Body of pancreas (tissue), 4 donors: ENCODE measurements around the gene EXOSC7.

Experiments used
- CTCF ChIP-seq, 7 experiments: fragments of 450-650 bp in 4 of 7; fragments of 200-600 bp in 3 of 7; sonication (generic) in 3 of 7; IDR thresholded peaks; one replicate each; pipeline ENCODE4 v1.5.1; 2016 to 2019; ENCODE audit warnings: antibody characterized with exemption in 7 of 7
- POLR2A ChIP-seq, 3 donors: fragments of 450-650 bp; IDR thresholded peaks; one replicate each; pipeline ENCODE4 v1.6.1; 2016; ENCODE audit warnings: antibody characterized with exemption in 3 of 3, mild to moderate bottlenecking in 2 of 3

- no peak for TF ChIP-seq CTCF (IDR thresholded peaks at IDR 0.05)
- no peak for TF ChIP-seq POLR2A (IDR thresholded peaks at IDR 0.05)
Observed at GRCh38 chr3:44960387-44961026, 15.5 kb upstream of the EXOSC7 start.
